Vagina (tissue), 2 donors: ENCODE measurements around the gene CAPN15.

Experiments
- POLR2AphosphoS5 ChIP-seq, 2 donors: sonication (generic); formaldehyde crosslinking; IDR thresholded peaks; one replicate each; pipeline ENCODE4 v1.9.0; 2017; ENCODE audit warnings: antibody characterized with exemption in 2 of 2, mild to moderate bottlenecking in 2 of 2, low read depth in 1 of 2; ENCODE audit not compliant: insufficient read depth in 1 of 2
- TF ChIP-seq, protein P1 (sequence below), 3 experiments: fragments of 450-650 bp in 2 of 3; fragments of 200-600 bp in 1 of 3; sonication (generic) in 1 of 3; IDR thresholded peaks; one replicate each; pipeline ENCODE4 v1.5.1; 2017 to 2019; ENCODE audit warnings: antibody characterized with exemption in 3 of 3, mild to moderate bottlenecking in 2 of 3, moderate library complexity in 2 of 3

DNA sequence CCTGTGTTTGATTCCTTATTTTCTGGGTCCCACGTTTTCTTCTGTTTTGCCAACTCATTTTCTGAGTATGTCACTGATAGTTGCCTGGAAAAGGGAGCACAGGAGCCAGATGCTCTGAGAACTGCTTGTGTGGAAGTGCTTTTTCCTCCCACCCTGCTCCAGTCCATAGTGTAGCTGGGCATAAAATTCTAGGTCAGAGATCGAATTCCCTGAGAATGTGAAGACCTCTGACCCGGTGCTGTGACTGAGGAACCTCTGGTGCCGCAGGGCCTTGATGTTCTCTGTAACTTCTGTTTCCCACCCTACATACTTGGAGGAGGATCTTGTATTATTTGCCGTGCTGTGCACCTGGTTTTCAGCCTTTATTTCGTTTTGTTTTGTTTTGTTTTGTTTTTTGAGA, 19.5 kb upstream of the CAPN15 start:
- TF ChIP-seq, protein P1, sequence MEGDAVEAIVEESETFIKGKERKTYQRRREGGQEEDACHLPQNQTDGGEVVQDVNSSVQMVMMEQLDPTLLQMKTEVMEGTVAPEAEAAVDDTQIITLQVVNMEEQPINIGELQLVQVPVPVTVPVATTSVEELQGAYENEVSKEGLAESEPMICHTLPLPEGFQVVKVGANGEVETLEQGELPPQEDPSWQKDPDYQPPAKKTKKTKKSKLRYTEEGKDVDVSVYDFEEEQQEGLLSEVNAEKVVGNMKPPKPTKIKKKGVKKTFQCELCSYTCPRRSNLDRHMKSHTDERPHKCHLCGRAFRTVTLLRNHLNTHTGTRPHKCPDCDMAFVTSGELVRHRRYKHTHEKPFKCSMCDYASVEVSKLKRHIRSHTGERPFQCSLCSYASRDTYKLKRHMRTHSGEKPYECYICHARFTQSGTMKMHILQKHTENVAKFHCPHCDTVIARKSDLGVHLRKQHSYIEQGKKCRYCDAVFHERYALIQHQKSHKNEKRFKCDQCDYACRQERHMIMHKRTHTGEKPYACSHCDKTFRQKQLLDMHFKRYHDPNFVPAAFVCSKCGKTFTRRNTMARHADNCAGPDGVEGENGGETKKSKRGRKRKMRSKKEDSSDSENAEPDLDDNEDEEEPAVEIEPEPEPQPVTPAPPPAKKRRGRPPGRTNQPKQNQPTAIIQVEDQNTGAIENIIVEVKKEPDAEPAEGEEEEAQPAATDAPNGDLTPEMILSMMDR (IDR thresholded peaks at IDR 0.05): no peak
- no peak for TF ChIP-seq POLR2AphosphoS5 (IDR thresholded peaks at IDR 0.05; ENCODE audit: insufficient read depth in 1 of 2, low read depth in 1 of 2)
